Measurements from ENCODE around the gene FLCN. TPM values are rescaled to one million over a fixed set of nuclear protein-coding genes. Genes with fewer than 3 reads are reported as not detected.
"Not testable (repeated sequence)": the region's sequence is repeated elsewhere in the genome, so short reads cannot be mapped to it uniquely, and the experiment has no call there.

FLCN gene
- total RNA-seq, 2 donors from 2014 or later: 34.2 to 36.7 TPM

DNA sequence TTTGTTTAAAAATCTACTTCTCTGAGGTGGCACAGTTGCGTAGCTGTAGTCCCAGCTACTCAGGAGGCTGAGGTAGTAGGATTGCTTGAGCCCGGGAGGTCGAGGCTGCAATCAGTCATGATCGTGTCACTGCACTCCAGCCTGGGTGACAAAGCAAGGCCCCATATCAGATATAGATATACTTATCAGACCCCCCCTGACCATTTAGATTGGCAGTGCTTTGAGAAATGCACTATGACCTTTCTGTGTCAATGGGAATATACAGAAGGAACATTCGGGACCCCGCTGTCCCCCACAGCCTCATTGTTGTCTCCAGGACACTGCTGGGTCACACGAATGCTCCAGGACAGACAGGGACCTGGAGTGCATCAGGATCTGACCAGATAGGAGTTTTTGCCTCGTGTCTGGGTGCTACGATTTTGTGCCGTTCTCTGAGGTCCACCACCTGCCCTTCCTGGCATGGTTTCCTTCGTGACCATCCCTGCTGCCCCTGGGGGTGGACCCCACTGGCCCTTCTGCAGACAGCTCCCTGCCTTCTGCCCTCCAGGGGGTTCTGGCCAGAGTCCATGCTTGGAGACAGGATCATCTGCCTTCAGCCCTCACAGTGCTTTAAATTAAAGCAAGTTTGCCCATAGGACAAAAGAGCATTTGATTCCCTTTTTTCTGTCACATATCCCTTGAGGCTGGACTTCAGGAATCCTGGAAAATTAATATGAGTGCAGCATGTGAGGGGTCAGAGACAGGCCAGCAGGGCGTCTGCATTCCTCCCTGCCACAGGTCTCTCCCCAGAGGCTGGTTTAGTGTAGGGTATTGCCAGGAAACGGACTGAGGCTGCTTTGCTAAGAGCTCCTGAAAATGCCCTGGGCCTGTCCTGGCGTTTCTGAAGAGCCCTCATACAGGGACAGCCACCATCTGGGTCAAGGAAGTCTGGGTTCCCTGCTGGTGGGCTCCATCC, 50.1 kb downstream of the FLCN start:
- Histone ChIP-seq H3K4me3 (no peak overlapping the region), H3K9ac (ENCODE audit: low read depth in 2 of 2, low read length in 2 of 2) (no peak overlapping the region), H3K27me3 (no peaks in the 10 kb centered on the region), H3K27ac (no peak overlapping the region), H3K4me1 (no peaks in the 10 kb centered on the region), H3K36me3 (no peaks in the 10 kb centered on the region), H3K9me3 (no peaks in the 10 kb centered on the region)
- intact Hi-C loops (cut with DNase I): no loop called here
- TF ChIP-seq, protein P1, sequence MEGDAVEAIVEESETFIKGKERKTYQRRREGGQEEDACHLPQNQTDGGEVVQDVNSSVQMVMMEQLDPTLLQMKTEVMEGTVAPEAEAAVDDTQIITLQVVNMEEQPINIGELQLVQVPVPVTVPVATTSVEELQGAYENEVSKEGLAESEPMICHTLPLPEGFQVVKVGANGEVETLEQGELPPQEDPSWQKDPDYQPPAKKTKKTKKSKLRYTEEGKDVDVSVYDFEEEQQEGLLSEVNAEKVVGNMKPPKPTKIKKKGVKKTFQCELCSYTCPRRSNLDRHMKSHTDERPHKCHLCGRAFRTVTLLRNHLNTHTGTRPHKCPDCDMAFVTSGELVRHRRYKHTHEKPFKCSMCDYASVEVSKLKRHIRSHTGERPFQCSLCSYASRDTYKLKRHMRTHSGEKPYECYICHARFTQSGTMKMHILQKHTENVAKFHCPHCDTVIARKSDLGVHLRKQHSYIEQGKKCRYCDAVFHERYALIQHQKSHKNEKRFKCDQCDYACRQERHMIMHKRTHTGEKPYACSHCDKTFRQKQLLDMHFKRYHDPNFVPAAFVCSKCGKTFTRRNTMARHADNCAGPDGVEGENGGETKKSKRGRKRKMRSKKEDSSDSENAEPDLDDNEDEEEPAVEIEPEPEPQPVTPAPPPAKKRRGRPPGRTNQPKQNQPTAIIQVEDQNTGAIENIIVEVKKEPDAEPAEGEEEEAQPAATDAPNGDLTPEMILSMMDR (IDR thresholded peaks at IDR 0.05): no peak
- DNase-seq: no peak

DNA sequence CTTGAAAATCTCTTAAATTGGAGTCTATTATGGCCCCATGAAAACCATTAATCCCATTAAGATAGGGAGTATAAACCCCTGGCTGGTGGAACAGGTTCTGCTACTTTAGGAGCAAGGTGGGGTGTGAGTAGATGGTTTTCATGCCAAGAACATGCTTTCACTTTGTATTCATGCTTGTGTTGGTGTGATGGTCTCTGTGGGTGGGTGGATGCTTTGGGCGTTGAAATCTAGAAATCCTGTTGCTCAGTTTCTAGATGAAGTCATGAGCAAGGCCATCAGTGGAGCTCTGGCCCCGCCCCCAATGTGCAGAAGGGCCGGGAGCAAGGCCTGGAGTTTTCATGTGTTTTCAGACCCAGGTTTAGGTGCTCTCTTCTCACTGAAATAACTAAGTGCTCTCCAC, 50.9 kb downstream of the FLCN start:
- no peaks in the 10 kb centered on the region for H3K36me3 ChIP-seq
- TF ChIP-seq, protein P1 (IDR thresholded peaks at IDR 0.05): no peak
- intact Hi-C loops (cut with DNase I): no loop called here
- H3K4me3 ChIP-seq: no peak overlapping the region
- no peak overlapping the region for H3K9ac ChIP-seq (ENCODE audit: low read depth in 2 of 2, low read length in 2 of 2)
- H3K27me3 ChIP-seq: no peaks in the 10 kb centered on the region
- no peak for DNase-seq
- no peaks in the 10 kb centered on the region for H3K9me3 ChIP-seq
- no peaks in the 10 kb centered on the region for H3K4me1 ChIP-seq
- H3K27ac ChIP-seq: no peak overlapping the region

DNA sequence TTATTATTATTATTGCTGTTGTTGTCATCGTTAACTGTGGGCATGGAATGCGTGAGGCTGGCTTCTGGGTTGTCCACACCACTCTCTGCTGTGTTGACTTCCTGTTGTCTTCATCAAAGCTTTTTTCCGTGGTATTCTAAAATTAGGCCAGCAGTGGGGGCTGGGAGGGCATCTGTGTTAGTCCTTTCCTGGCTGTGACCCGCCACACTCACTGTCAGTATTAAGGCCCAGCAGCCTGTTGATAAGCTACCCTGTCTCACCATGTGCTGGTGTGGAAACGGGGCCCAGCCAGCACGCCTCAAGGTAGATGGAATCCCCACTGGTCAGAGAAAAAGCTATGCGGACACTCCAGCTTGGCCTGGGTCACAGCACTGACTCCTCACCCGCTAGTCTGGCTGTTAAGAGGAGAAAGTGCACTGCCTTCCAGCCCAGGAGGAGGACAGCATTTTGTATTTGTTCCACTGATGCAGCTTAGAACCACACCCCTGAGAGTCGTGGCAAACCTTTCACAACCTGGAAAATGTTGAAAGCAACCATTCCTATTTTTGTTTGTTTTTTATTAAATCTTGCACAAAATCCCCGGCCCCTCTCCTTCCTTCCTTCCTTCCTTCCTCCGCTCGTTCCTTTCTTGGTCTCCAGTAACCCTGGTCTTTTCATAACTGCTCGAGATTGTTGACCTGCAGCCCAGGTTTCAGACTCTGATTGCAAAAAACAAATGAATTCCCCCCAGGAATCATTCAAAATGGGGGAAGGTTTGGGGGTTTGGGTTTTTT, 51.8 kb downstream of the FLCN start:
- DNase-seq; H3K4me3 ChIP-seq; H3K36me3 ChIP-seq; intact Hi-C loops (cut with DNase I); H3K4me1 ChIP-seq; H3K9ac ChIP-seq (ENCODE audit: low read depth in 2 of 2, low read length in 2 of 2); H3K27ac ChIP-seq; H3K27me3 ChIP-seq; H3K9me3 ChIP-seq: not testable (repeated sequence)

DNA sequence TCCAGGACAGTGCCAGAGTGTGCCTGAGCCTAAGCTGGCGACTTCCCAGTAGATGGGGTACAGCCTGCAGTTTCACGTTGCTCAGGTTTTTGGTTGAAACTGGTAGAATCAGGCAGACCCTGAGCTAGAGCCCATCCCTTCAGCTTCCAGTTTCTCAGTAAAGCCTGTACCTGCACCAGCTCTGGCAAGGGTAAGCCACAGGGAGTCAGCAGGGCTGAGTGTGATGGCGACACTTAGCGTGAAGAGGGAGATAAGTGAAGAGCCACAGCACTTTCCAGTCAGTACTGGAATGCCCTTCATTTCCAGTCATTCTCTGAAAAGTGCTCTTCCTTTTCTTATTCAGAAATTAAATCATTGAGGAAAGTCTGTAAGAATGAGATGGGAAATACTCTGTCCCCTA, 53.2 kb downstream of the FLCN start:
- H3K4me3 ChIP-seq: no peak overlapping the region
- intact Hi-C loops (cut with DNase I): no loop called here
- H3K27ac ChIP-seq: no peak overlapping the region
- no peaks in the 10 kb centered on the region for H3K4me1 ChIP-seq
- TF ChIP-seq, protein P1 (IDR thresholded peaks at IDR 0.05): no peak
- H3K27me3 ChIP-seq: no peaks in the 10 kb centered on the region
- H3K9me3 ChIP-seq: no peaks in the 10 kb centered on the region
- peaks cover 7% of the 10 kb centered on the region for H3K36me3 ChIP-seq
- DNase-seq: no peak
- H3K9ac ChIP-seq (ENCODE audit: low read depth in 2 of 2, low read length in 2 of 2): no peak overlapping the region

DNA sequence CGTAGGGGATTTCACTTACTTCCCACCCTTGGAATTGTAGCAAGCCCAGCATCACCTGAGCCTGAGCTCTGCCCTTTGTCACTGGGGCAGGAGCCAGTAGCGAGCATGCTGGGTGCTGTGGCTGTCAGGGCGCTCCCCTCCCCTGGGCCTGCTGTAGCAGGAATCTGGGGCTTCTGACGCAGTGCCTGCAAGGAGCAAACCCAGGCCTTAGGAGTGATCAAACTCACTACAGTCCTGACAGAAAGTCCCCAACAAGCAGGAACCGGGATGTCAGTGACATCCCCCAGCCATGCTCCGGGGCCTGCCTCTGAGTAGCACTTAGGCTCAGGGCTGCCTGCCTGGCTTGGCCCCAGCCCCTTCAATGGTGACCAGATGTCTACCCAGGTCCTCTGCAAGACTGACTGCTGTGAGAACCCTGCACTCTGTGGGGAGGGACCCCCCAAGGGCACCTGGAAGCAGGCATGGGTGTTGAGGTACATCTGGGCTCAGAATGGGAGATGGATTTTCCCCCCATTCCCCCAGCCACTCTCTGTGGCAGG, 54.3 kb downstream of the FLCN start:
- TF ChIP-seq, protein P1 (IDR thresholded peaks at IDR 0.05): no peak
- DNase-seq: no peak
- Histone ChIP-seq H3K4me1 (no peaks in the 10 kb centered on the region), H3K9ac (ENCODE audit: low read depth in 2 of 2, low read length in 2 of 2) (no peak overlapping the region), H3K9me3 (no peaks in the 10 kb centered on the region), H3K36me3 (peaks cover 7% of the 10 kb centered on the region), H3K27me3 (no peaks in the 10 kb centered on the region), H3K27ac (no peak overlapping the region), H3K4me3 (no peak overlapping the region)
- intact Hi-C loops (cut with DNase I): no loop called here
